Hematopoietic multipotent progenitor cell (in vitro differentiated cells): ENCODE data around the gene EVPL. TPM values are rescaled to one million over a fixed set of nuclear protein-coding genes. Genes with fewer than 3 reads are reported as not detected.
"Not testable (repeated sequence)": the region's sequence is repeated elsewhere in the genome, so short reads cannot be mapped to it uniquely, and the experiment has no call there.

Experiments used
- DNase-seq, 3 donors: peaks; one replicate each; pipeline ENCODE4 v3.0.0-alpha.2; 2011 to 2015; ENCODE audit warnings: low read depth in 2 of 3, low spot score in 2 of 3
- total RNA-seq: library from RNA; depleted of rRNA; stranded (reverse); fragments of >200 nt; gene quantifications from one replicate; pipeline ENCODE4 v1.2.3, GENCODE V29; 2012

EVPL gene
- total RNA-seq, 1 donor, result 7.8 TPM

DNA sequence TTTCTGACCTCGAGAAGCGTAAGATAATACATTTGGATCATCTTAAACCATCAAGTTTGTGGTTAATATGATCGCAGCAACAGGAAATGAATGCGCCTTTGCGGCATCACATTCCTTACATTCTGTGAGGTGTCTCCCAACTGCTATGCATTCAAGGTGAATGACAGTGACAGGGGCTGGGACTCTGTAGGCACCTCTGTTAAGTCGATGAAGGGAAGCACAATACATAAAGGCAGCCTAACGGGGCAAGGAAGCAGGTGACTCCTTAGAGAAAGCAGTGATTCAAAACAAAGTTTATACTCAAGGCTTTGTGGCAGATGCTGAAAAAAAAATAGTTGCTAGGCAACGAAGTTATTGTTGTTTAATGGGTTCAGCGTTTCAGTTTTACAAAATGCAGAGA, 21.6 kb upstream of the EVPL start:
- peak in 1 of 3 donors; percentile 21 for DNase-seq

DNA sequence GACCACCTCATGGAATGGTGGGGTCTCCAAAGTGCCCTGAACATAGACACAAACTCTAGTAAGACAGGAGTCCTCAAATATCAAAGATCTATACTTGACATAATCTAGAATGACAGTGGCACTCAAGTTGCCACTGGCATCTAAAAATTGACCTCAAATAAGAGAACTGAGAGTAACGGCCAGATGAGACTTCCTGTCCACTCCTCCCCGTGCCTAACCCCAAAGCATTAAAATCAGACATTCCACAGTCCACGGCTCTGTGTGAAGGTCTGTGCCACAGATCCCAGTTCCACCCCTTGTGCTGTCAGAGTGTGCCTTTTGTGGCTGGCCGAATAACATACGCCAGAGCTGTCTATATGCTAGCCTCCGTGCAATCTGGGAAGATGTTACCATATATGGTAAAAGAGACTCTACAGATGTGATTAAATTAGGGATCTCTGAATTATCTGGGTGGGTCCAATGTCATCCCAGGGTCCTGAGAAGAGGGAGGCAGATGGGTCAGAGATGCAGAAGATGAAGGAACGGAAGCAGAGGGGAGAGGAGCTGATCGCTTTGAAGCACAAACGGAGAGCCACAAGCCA, 21.0 kb upstream of the EVPL start:
- no peak for DNase-seq

DNA sequence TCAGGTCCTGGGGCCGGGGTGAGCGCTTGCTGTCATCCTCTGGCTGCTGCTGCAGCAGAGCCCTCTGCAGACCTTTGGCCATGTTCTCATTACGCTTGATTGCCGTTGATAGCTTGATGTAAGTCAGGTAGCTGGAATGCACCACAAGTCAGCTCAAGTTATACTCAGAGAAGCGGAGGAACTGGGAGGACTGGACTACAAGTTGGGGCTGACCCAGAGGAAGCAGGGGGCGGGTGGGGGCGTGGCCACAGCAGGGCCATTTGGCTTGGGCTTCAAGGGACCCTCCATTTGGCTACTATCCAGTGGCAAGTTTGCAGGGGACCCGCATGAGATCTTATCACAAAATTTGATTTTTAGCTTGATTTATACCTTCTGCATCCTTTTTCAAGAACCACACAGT, 19.0 kb upstream of the EVPL start:
- no peak for DNase-seq

DNA sequence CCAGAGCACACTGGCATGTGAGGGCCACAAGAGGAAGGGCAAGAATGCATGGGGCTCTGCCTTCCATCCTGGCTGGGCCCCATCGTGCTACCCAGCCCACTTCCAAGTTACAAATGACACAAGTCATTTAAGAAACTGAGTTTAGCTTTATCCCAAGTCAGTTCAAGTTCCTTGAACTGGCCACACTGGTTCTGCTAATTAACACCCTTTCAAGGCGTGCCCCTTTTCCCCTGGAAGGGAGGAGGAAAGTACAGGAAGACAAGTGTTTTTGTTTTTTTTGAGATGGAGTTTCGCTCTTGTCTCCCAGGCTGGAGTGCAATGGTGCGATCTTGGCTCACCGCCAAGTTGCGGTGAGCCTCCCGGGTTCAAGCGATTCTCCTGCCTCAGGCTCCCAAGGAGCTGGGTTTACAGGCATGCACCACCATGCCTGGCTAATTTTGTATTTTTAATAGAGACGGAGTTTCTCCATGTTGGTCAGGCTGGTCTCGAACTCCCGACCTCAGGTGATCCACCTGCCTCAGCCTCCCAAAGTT, 17.4 kb upstream of the EVPL start:
- not testable (repeated sequence) for DNase-seq

DNA sequence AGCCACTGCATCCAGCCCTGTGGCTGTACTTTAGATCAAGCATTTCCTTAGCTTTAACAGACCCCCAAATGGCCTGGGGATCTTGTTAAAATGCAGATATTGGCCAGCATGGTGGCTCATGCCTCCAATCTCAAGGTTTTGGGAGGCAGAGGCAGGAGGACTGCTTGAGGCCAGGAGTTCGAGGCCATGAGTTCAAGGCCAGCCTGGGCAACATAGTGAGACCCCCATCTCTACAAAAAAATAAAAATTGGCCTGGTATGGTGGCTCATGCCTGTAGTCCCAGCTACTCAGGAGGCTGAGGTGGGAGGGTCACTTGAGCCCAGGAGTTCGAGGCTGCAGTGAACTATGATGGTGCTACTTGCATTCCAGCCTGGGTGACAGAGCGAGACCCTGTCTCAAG, 15.8 kb upstream of the EVPL start:
- not testable (repeated sequence) for DNase-seq

DNA sequence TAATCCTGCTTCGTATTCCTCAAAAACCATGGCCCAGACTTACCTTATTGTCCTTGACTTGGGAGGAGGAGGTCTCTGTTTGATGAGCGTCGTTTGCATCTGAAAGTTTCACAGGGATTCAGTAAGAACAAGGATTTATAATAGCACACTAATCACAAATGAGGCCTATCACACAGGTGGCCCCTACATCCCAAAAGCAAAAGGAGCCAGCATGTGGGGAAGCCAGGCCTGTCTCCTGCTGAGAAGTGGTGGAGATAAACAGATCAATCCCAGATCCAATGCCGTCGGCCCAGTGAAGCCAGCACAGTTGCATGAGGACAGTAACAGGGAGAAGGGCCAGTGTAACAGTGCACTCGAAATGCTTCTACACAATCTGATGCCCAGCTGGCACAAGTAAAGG, 13.3 kb upstream of the EVPL start:
- no peak for DNase-seq

DNA sequence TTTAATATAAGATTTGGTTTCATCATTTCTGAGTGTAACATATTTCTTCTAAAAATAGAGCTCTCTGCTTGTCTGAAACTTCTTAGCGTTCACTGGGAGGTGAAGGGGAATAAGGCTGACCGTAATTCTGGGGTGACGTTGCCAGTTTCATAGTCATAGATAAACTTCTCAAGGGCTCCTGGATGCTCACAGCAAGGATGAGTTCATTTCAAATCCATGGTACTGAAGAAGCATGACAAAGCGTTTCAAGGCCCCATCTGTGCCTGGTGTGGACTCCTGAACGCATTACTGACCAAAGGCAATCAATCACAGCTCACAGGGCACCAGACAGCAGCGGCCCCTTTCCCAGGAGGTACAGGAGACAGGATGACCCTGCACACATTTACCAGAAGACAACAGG, 12.0 kb upstream of the EVPL start:
- DNase-seq, result no peak

DNA sequence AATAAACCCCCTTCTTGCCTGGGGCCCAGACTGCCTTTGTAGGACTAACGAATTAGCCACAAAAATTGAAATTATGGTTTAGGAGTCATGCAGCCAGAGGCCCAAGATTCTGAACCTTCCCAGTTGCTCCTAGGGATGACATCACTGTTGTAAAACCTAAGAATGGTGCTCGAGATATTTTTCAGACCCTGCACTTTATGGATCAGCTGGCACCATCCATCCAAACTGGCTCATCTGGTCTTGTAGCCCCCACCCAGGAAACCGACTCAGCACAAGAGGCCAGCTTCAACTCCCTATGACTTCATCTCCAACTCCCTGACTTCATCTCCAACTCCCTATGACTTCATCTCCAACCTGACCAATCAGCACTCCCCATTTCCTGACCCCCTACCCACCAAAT, 10.9 kb upstream of the EVPL start:
- DNase-seq, result no peak

DNA sequence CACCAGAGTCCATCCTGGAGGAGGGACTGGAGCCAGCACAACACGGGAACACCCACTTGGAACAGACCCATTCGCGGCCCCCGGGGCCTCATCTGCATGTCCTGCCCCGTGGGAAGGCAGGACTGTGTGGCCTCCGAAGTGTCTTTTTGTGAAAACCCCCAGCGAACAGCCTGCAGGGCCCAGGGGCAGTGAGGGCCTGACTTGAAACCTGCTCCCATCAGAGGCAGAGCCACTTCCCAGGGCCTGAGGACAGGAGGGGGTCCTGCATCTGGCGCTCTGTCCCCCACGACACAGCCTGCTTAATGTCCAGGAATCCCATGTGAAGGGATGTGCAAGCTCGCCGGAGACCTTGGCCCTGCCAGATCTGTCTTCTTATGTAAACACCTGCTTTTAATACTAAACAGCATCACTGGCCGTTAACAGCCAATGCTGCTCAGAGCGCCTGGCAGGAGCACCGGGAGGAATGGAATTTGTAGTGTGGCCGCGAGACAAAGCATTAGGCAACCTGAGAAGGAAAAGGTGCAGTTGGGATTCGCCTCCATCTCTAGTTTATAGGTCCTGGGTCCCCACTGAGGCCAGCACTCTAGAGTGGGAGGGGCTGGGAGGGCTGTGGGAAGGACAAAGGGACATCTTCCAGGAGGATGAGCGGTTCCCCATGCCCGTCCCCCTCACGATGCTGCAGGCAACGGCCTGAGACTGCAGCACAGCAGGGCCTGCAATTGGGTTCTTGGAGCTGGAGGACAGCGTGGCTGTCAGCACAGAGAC, 9.6 kb upstream of the EVPL start:
- DNase-seq, result no peak

DNA sequence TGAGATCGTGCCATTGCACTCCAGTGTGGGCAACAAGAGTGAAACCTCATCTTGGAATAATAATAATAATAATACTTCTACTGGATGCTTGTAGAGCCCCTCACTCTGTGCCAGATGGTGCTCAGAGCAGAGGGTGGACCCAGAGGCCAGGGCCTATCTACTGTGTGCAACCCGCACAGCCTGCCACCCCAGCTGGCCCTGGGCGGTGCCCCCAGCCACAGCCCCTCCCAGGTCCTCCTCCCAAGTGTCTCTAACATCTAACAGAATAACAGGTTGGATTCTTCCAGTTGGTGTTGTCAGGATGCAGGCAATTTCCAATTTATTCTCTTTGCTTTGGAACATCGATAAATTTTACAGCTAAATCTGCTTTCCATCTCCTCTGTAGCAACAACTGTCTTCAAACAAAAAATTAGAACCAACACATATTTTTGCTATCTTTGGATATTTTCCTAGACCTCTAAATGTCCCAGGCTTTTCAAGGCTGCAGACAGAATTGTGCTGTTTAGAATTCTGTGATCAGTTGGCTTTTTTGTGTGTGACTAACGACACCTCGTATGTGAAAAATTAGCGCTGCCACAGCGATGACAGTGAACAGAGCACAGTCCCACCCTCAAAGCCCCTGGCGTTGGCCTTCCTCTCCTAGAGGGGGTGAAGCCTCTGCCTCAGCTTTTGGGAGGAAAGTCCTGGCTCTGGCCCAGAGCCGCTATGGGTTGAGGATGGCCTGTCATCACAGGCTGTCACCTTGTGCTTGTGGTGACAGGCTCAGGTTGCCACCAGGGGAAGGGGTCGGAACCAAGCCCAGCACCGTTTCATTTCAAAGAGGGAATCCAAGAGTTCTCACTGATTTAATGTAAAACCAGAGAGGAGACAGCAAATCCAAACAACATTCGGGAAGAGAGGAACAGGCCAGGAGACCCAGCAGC, 7.6 kb upstream of the EVPL start:
- DNase-seq, result no peak

DNA sequence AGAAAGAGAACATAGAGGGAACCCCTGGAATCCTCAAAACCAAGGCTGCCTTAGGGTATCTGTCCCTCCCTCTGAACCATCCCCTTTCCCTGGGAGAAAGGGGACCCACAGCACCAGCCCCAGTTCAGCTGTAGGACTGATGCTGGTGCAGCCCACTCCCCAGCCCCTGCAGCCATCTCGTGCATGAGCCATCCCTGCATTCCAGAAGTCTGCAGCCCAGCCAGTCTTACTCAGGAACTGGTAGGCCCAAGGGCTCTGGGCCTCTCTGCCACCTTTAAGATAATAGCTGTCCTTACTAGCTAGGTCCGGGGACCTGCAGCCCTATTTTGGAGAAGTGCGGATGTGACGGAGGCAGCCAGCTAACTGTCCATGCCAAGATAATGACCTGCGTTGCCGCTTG, 6.0 kb upstream of the EVPL start:
- DNase-seq, result no peak

DNA sequence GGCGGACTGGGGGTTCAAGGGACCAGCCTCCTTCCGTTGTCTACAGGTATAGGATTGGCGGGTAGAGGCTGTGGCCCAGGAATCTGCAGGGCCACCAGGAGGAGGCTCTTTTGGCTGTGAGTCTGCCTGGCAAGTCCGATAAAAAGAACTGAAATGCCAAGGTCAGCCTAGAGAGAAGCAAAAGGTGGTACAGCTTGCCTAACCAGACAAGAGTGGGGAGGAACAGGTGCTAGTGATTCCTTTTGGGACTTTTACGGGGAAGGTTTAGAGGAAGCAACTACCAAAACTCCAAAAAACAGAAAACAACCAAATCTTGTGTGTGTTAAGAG, 5.6 kb upstream of the EVPL start:
- no peak for DNase-seq

DNA sequence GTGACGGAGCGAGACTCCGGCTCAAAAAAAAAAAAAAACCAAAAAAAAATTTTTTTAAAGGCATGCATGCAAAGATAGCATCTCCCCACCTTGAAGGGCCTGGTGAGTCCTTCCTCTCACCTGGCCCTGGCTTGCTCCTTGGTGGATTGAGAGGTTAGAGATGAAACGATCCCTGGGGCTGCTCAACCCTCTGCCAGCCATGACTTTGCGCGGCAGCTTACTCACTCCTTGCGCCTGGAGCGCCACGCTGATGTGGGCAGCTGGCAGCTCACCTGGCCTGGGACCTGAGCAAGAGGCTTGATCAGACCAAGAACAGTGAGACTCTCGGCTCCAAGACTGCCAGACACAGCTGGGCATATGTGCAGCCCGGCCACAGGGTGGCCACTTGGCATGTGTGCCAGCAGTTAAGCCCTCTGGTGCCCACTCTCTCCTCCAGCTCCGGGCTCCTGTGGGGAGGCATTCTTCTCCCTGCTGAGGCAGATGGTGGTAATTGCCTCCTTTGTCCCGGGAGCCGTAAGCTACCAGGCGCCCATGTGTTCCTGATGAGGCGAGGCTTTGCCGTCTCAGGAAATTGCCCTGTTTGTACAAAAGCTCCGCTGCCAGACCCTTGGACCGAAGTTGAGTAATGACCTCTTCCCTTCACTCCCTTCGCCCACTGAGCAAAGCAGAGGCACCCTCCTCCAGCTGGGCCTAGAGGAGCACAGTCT, 5.1 kb upstream of the EVPL start:
- peak in 1 of 3 donors; percentile 24 for DNase-seq

DNA sequence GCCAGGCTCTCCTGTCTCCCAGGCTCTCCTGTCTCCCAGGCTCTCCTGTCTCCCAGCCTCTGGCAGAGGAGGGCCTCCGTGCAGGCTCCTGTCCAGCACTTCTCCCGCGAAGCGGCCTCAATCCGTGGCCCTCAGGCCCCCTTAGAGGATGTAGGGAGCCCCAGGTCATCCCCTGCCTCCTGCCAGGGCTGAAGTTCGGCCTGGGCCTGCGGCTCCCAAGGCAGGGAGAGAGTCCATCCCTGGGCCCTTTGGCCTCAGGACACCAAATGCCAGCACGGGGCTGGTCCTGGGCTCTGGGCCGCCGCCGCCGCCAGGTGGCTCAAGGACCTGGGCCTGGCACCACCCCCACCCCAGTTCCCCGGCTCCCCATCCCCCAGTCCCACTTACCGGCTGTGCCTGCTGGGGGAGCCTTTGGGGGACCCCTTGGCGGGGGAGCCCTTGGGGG, 370 bp downstream of the EVPL start:
- no peak for DNase-seq

DNA sequence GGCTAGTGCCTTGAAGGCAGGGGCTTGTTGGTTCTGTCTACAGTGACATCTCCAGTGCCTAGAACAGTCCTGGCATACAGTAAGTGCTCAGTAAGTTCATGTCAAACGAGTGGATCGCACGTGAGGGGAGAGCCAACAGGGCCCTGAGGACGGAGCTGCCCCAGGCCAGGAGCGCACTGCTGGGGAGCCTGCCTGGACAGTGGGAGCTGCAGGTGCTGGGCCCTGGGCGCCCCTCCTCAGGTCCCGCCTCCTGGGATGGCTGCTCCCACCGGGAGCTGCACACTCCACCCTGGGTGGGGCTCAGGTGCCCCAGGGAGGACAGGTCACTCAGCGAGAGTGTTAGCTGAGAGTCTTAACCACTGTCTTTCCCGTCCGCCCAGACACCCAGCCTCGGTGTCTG, 1.8 kb downstream of the EVPL start:
- DNase-seq, result no peak

DNA sequence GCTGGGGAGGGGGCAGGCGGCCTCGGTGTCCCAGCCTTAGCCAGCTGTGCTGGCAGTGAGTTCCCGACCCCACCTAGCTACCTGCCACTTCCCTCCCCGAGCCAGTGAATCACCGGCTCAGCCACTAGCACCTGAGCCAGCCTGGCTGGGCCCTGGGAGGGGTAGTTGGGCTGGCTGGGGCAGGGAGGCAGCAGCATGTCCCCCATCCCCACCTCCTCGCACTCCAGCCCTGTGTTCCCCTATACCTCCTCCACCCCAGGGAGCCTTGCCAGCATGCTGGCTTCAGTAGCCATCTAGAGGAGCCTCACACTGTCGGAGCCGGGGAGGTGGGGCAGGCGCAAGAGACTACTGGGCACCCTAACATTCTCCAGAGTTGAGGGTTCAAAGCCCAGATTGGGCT, 2.8 kb downstream of the EVPL start:
- DNase-seq, result no peak

DNA sequence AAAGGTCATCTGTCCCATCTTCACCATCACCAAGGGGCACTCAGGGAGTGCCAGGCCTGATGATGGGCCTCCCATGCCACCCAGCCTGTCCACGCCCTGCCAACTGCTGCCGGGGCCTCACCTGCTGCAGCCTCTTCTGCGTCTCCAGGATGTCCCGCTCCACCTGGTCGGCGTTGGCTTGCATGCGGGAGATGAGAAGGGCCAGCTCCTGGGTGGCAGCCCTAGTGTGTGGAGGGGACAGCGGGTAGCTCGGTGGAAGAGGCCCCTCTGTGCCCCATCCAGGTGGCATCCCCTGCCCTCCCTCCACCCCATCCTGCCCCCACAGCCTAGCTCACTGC, 3.2 kb downstream of the EVPL start:
- DNase-seq, result no peak

DNA sequence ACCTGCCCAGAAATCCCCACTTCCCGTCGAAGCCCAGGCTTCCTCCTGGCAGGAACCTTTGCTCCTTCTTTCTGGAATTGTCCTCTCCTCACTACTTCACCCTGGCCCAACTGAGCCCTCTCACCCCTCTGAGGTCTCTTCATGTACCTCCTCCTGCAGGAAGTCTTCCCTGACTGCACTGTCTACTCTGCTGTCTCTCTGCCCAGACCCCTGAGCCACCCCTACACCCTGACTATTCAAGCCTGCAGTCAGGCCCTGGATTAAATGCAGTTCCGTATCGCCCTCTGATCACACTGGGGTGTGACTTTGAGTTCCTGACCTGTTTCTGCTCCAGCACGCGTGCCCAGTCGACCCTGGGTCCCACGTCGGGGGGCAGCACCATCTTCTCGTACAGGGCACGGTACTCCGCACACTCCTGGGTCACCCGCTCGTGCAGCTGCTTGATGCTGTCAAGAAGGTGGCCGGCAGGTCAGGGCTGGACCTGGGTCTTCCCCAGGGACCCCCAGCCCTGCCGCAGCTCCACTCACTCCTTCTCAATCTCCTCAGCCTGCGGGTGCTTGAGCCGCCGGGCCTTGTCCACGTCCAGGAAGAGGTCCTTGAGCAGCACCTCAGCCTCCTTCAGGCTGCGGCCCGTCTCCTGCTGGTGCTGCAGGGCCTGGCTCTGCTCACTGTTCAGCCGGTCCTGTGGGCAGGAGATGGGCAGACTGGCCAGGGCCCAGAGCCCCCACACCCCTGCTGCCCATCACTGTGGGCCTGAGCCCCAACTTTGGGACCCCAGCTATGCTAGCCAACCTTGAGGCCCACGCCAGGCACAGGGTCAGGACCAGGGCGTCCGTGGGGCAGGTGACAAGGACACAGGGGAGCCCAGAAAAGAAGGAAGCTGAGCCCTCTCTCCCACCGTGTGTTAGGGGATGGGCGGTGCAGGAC, 3.9 kb downstream of the EVPL start:
- no peak for DNase-seq

DNA sequence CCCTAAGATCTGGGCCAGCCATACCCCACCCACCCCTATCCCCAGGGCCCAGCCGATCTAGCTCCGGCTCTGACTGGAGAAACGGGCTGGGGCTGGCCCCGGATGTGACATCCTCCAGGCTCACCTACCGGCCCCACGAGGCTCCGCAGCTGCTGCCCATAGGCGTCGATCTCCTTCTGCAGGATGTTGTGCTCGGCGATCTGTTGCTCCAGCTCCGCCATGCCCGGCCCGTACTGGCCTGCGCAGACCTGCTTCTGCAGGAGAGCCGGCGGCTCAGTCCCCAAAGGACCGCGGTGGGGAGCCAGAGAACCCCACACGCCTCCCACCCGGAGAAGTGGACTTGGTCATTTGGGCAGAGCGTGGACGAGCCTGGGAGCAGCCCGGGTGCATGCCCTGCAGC, 4.8 kb downstream of the EVPL start:
- no peak for DNase-seq
